GM12872 (cell line): ENCODE data around the gene PIP4K2A.

Source experiments
- CTCF ChIP-seq: IDR thresholded peaks from 3 replicates; pipeline ENCODE4 v1.5.1; 2011; ENCODE audit warnings: low read depth, mild to moderate bottlenecking, low read length, moderate library complexity; ENCODE audit not compliant: insufficient read depth

The PIP4K2A gene

DNA sequence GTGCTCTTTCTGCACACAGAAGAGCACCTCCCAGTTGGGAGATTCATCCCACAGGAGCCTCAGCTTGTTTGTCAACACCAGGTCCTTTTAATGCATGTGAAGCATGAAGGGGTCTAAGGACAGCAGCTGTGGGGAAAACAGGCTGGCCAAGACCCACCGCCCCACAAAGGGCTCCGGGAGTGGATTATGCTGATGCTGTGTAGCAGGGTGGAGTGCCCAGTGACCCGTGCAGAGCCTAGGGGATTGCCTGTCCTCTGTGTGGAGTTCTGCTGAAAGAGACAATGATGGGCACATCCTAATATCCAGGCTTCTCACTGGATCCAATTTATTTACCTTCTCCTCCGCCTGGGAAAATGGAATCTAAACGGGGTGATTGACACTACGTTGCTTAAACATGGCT is 74.0 kb downstream of the PIP4K2A start:
- TF ChIP-seq CTCF, result no peak

- TF ChIP-seq CTCF, result no peak
Measured at GRCh38 chr10:22638863-22639262, 75.5 kb downstream of the PIP4K2A start.

DNA sequence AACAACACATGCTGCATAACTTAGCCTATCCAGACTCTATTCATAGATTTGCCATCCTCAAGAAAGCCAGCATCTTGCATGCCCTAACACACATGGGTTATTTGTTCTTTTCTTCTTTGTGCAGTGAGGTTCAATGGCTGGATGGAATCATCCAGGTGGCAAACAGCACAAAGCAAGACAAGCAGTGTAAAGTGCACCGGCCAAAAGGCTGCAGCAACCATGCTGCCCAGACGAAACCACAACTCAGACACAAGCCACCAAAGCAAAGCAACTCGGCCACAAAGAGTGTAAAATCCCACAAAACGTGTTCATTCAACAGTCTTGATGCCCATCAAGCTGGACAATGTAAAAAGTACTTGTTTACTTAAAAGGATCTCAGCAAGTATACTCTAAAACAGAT is 76.9 kb downstream of the PIP4K2A start:
- TF ChIP-seq CTCF, result no peak

GRCh38 chr10:22635650-22636049 is 78.7 kb downstream of the PIP4K2A start:
- no peak for TF ChIP-seq CTCF

DNA sequence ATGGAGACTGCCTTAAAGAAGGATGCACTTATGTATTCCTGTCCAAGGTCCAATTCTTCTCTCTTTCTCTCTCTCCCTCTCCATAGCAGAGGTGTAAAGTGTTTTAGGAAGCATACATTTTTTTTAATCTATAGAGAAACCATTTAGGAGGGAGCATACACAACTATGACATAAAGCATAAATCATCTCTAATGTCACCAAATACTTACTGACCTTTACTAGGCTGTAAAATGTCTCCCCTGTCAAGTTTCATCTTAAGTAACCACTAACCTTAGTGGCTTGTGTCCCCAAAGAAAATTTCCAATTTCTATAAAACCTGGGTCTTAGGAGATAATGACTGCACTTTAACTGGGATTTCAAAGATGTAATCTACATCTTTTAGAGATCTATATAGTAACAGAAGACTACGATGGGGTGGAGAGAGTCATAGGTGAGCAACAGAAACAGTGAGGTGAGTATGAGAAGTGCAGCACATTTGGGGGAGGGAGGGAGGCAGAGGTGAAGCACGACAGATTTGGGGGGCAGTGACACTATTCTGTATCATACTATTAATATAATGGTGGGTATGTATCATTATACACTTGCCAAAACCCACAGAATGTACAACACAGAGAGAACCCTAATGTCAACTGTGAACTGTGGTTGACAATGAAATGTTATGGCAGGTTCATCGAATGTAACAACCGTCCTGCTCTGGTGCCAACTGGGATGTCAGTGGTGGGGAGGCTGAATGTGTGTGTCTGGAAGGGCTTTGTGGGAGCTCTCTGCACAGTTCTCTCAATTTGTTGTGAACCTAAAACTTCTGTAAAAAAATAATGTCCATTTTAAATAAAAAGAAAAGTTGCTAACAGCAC is 79.5 kb downstream of the PIP4K2A start:
- TF ChIP-seq CTCF, result no peak

GRCh38 chr10:22634093-22634492 is 80.3 kb downstream of the PIP4K2A start:
- TF ChIP-seq CTCF, result no peak

GRCh38 chr10:22633528-22633927 is 80.8 kb downstream of the PIP4K2A start:
- TF ChIP-seq CTCF, result no peak
